ENCODE measurements around the gene GPX4. TPM values are rescaled to one million over a fixed set of nuclear protein-coding genes. Genes with fewer than 3 reads are reported as not detected.

Gene GPX4
- total and polyA plus RNA-seq, 2 of the 13 experiments (the other 11 are each of a cell fraction or from before 2014, with no cell fraction given): 535 to 613 TPM

GRCh38 chr19:1103132-1103707, 574 bp upstream of the GPX4 start (continued):
- TF ChIP-seq ZNF513 (CRISPR knock-in tag; conservative IDR thresholded peaks at IDR 0.05) (no peak), ZBTB25 (CRISPR knock-in tag; IDR thresholded peaks at IDR 0.05) (no peak), ZNF264 (CRISPR knock-in tag; IDR thresholded peaks at IDR 0.05) (no peak), AFF4 (CRISPR knock-in tag; IDR thresholded peaks at IDR 0.05) (no peak), CHD4 (IDR thresholded peaks at IDR 0.05; ENCODE audit: borderline replicate concordance, low read length) (peak; percentile 22; the same call in 1 of the 2 replicates), ZNF276 (CRISPR knock-in tag; IDR thresholded peaks at IDR 0.05; ENCODE audit: low read depth) (no peak), ZNF10 (CRISPR knock-in tag; IDR thresholded peaks at IDR 0.05; ENCODE audit: borderline replicate concordance, low read depth) (no peak), ATF3 (CRISPR knock-in tag; IDR thresholded peaks at IDR 0.05) (no peak), MYNN (CRISPR knock-in tag; IDR thresholded peaks at IDR 0.05; ENCODE audit: low read depth) (no peak), IRF2 (CRISPR knock-in tag; IDR thresholded peaks at IDR 0.05) (no peak), SP1 (IDR thresholded peaks at IDR 0.05) (no peak), SP1 (CRISPR knock-in tag; IDR thresholded peaks at IDR 0.05) (no peak), ZNF616 (CRISPR knock-in tag; IDR thresholded peaks at IDR 0.05; ENCODE audit: low read depth) (no peak), REPIN1 (CRISPR knock-in tag; IDR thresholded peaks at IDR 0.05; ENCODE audit: borderline replicate concordance, low read depth) (peak; percentile 7; the same call in 1 of the 2 replicates), ZNF678 (CRISPR knock-in tag; IDR thresholded peaks at IDR 0.05) (no peak), MEIS2 (CRISPR knock-in tag; IDR thresholded peaks at IDR 0.05) (no peak), SETDB1 (CRISPR knock-in tag; IDR thresholded peaks at IDR 0.05; ENCODE audit: borderline replicate concordance) (no peak), TBX2 (CRISPR knock-in tag; IDR thresholded peaks at IDR 0.05; ENCODE audit: borderline replicate concordance) (no peak), ZNF292 (CRISPR knock-in tag; IDR thresholded peaks at IDR 0.05; ENCODE audit: borderline replicate concordance, low read depth) (no peak), ADNP (CRISPR knock-in tag; IDR thresholded peaks at IDR 0.05) (no peak), ZNF652 (CRISPR knock-in tag; IDR thresholded peaks at IDR 0.05; ENCODE audit: borderline replicate concordance, low read depth) (no peak)
